ENCODE data around the gene CAMK2B. TPM values are rescaled to one million over a fixed set of nuclear protein-coding genes. Genes with fewer than 3 reads are reported as not detected.

The CAMK2B gene
- polyA plus RNA-seq, 1 donor (not counting 4 experiments of a cell fraction or from before 2014, with no cell fraction given) = 0.25 TPM

- FAIRE-seq = no peak
- Histone ChIP-seq H3K36me3 (ENCODE audit: control insufficient read depth in 2 of 2, extremely low read depth in 1 of 2, insufficient read depth in 2 of 2, low read length in 2 of 2) (peaks cover 35 to 61% of the 10 kb centered on the region in 2 experiments), H3K9me3 (ENCODE audit: control insufficient read depth, low read depth, low read length) (no peaks in the 10 kb centered on the region), H3K79me2 (ENCODE audit: control insufficient read depth, insufficient read depth, low read length) (peaks cover 8% of the 10 kb centered on the region), H4K20me1 (ENCODE audit: control insufficient read depth, extremely low read depth, insufficient read depth, low read length) (peaks cover 2% of the 10 kb centered on the region), H3K4me1 (ENCODE audit: control insufficient read depth, extremely low read depth, insufficient read depth, low read length) (no peaks in the 10 kb centered on the region), H3K9ac (ENCODE audit: control insufficient read depth, extremely low read depth, insufficient read depth, low read length) (no peak overlapping the region), H3K9me1 (ENCODE audit: control insufficient read depth, extremely low read depth, insufficient read depth, low read length) (no peaks in the 10 kb centered on the region), H2AFZ (ENCODE audit: control insufficient read depth, low read length) (no peak overlapping the region), H3K4me3 (ENCODE audit: control insufficient read depth in 2 of 3, extremely low read depth in 1 of 3, insufficient read depth in 2 of 3, low read depth in 1 of 3, low read length in 3 of 3) (no peak overlapping the region), H3K27ac (ENCODE audit: control insufficient read depth, insufficient read depth, low read length) (no peak overlapping the region), H3K4me2 (ENCODE audit: control insufficient read depth, extremely low read depth, insufficient read depth, low read depth, low read length) (no peak overlapping the region), H3K27me3 (ENCODE audit: control insufficient read depth, extremely low read depth, insufficient read depth, low read length) (no peaks in the 10 kb centered on the region)
- dilution Hi-C loops (cut with MboI; ENCODE audit: extremely low pct_ligation_motif_present, low sequenced_read_pairs) = no loop called here
- no peak for TF ChIP-seq CTCF (optimal IDR thresholded peaks at IDR 0.05 in 1 of 3, IDR thresholded peaks at IDR 0.05 in 1 of 3, conservative IDR thresholded peaks at IDR 0.05 in 1 of 3; ENCODE audit: extremely low read depth in 1 of 3, insufficient read depth in 2 of 3, low read length in 3 of 3)
- no peak for TF ChIP-seq EZH2 (IDR thresholded peaks at IDR 0.05; ENCODE audit: low read length)
- DNase-seq (ENCODE audit: low read depth, low spot score) = no peak
These were observed 115.3 kb downstream of the CAMK2B start for GRCh38 chr7:44210107-44210506.

DNA sequence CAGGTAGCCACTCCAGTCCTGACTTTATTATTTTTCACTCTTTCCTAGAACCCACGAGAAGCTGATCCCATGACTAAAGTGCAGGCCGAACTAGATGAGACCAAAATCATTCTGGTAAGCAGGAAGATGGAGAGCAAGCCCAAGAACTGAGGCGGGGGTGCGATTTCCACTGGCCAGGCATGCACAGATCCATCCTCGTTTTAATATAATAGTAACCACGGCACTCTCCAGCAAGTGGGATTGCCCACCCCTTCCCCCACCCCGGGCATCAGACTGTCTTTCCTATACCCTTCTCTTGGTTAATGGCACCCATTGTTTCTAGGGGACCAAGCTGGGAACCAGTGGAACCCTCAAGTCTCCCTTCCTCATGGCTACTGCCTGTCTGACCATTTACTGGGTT, 117.3 kb downstream of the CAMK2B start:
- DNase-seq (ENCODE audit: low read depth, low spot score) (no peak), FAIRE-seq (no peak)
- Histone ChIP-seq H2AFZ (ENCODE audit: control insufficient read depth, low read length) (no peak overlapping the region), H3K27ac (ENCODE audit: control insufficient read depth, insufficient read depth, low read length) (no peak overlapping the region), H3K4me2 (ENCODE audit: control insufficient read depth, extremely low read depth, insufficient read depth, low read depth, low read length) (no peak overlapping the region), H3K9me3 (ENCODE audit: control insufficient read depth, low read depth, low read length) (no peaks in the 10 kb centered on the region), H3K4me3 (ENCODE audit: control insufficient read depth in 2 of 3, extremely low read depth in 1 of 3, insufficient read depth in 2 of 3, low read depth in 1 of 3, low read length in 3 of 3) (no peak overlapping the region), H3K27me3 (ENCODE audit: control insufficient read depth, extremely low read depth, insufficient read depth, low read length) (no peaks in the 10 kb centered on the region), H3K9me1 (ENCODE audit: control insufficient read depth, extremely low read depth, insufficient read depth, low read length) (no peaks in the 10 kb centered on the region), H3K9ac (ENCODE audit: control insufficient read depth, extremely low read depth, insufficient read depth, low read length) (no peak overlapping the region), H4K20me1 (ENCODE audit: control insufficient read depth, extremely low read depth, insufficient read depth, low read length) (peaks cover 6% of the 10 kb centered on the region), H3K36me3 (ENCODE audit: control insufficient read depth in 2 of 2, extremely low read depth in 1 of 2, insufficient read depth in 2 of 2, low read length in 2 of 2) (peaks cover 47 to 68% of the 10 kb centered on the region in 2 experiments), H3K4me1 (ENCODE audit: control insufficient read depth, extremely low read depth, insufficient read depth, low read length) (no peaks in the 10 kb centered on the region), H3K79me2 (ENCODE audit: control insufficient read depth, insufficient read depth, low read length) (peaks cover 26% of the 10 kb centered on the region)
- no peak for TF ChIP-seq CTCF (optimal IDR thresholded peaks at IDR 0.05 in 1 of 3, IDR thresholded peaks at IDR 0.05 in 1 of 3, conservative IDR thresholded peaks at IDR 0.05 in 1 of 3; ENCODE audit: extremely low read depth in 1 of 3, insufficient read depth in 2 of 3, low read length in 3 of 3)
- TF ChIP-seq EZH2 (IDR thresholded peaks at IDR 0.05; ENCODE audit: low read length) = no peak
- dilution Hi-C loops (cut with MboI; ENCODE audit: extremely low pct_ligation_motif_present, low sequenced_read_pairs) = no loop called here
